Lower leg skin (tissue), 3 donors: Measurements from ENCODE around the gene PYGB.

Experiments used
- POLR2A ChIP-seq, 2 donors: fragments of 450-650 bp; IDR thresholded peaks; one replicate each; pipeline ENCODE4 v1.6.1; 2016 to 2017; ENCODE audit warnings: antibody characterized with exemption in 2 of 2, mild to moderate bottlenecking in 1 of 2, moderate library complexity in 1 of 2
- TF ChIP-seq, protein P1 (sequence below), 3 donors: fragments of 450-650 bp; IDR thresholded peaks; one replicate each; pipeline ENCODE4 v1.5.1; 2016; ENCODE audit warnings: antibody characterized with exemption in 3 of 3, mild to moderate bottlenecking in 3 of 3, moderate library complexity in 2 of 3

DNA sequence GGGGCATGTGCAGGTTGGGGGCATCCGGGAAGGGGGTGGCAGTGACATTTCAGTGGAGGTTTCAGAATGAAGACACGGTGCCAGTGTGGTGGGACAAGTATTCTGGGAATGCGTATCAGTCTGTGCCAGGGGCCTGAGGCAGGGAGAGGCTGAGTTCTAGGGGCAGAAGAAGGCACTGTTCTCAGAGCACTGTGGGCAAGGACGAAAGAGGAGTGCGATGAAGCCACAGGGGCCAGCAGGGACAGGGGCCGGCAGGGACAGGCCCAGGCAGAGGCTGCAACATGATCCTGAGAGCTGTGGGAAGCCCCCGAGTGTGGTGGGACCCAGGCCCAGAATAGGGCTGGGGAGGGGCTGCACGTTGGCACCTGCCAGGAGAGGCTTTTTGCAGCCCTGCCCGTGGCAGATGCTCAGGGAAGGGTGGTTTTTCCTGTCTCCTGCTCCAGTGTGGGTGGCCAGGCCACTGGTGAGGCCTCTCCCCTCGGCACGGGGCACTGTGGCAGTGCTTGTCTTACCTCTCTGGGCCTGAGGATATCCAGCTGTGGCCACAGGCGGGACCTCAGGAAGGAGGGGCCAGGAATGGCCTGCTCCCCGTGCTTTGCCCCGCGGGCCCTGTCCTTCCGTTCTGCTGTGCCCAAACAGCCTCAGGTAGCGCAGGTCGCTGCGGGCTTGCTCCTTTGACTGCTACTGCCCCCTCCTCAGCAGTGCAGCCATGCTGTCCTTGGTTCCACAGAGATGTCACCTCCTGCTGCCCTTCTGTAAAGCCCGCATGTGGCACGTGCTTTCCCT is 42.4 kb upstream of the PYGB start:
- TF ChIP-seq, protein P1, sequence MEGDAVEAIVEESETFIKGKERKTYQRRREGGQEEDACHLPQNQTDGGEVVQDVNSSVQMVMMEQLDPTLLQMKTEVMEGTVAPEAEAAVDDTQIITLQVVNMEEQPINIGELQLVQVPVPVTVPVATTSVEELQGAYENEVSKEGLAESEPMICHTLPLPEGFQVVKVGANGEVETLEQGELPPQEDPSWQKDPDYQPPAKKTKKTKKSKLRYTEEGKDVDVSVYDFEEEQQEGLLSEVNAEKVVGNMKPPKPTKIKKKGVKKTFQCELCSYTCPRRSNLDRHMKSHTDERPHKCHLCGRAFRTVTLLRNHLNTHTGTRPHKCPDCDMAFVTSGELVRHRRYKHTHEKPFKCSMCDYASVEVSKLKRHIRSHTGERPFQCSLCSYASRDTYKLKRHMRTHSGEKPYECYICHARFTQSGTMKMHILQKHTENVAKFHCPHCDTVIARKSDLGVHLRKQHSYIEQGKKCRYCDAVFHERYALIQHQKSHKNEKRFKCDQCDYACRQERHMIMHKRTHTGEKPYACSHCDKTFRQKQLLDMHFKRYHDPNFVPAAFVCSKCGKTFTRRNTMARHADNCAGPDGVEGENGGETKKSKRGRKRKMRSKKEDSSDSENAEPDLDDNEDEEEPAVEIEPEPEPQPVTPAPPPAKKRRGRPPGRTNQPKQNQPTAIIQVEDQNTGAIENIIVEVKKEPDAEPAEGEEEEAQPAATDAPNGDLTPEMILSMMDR (IDR thresholded peaks at IDR 0.05): no peak
- TF ChIP-seq POLR2A (IDR thresholded peaks at IDR 0.05): no peak
